ENCODE results near the gene TRAF3IP1. TPM values are rescaled to one million over a fixed set of nuclear protein-coding genes. Genes with fewer than 3 reads are reported as not detected.

The TRAF3IP1 gene
- total RNA-seq, 1 donor from 2014 or later, result 19.3 TPM

GRCh38 chr2:238378230-238379095 lies 58.1 kb downstream of the TRAF3IP1 start:
- no peak for DNase-seq (ENCODE audit: low read depth, low spot score)
- TF ChIP-seq CTCF (conservative IDR thresholded peaks at IDR 0.05), result no peak
- peaks cover 24% of the 10 kb centered on the region for H3K36me3 Mint-ChIP-seq (ENCODE audit: low read depth)
- no peak overlapping the region for H3K27ac Mint-ChIP-seq (ENCODE audit: unreplicated experiment)
- H3K27me3 Mint-ChIP-seq (ENCODE audit: low read depth), result no peaks in the 10 kb centered on the region
- H3K4me3 Mint-ChIP-seq, result no peak overlapping the region
- peaks cover 6% of the 10 kb centered on the region for H3K9me3 Mint-ChIP-seq
- peaks cover 24% of the 10 kb centered on the region for H3K4me1 Mint-ChIP-seq

- Mint-ChIP-seq H3K9me3 (peaks cover 8% of the 10 kb centered on the region), H3K36me3 (ENCODE audit: low read depth) (peaks cover 24% of the 10 kb centered on the region), H3K4me3 (no peak overlapping the region), H3K27ac (ENCODE audit: unreplicated experiment) (no peak overlapping the region), H3K27me3 (ENCODE audit: low read depth) (no peaks in the 10 kb centered on the region), H3K4me1 (peaks cover 24% of the 10 kb centered on the region)
- TF ChIP-seq CTCF (conservative IDR thresholded peaks at IDR 0.05), result no peak
- no peak for DNase-seq (ENCODE audit: low read depth, low spot score)
Measured at GRCh38 chr2:238379096-238379810, 58.9 kb downstream of the TRAF3IP1 start.

GRCh38 chr2:238380336-238380735 lies 60.0 kb downstream of the TRAF3IP1 start:
- Mint-ChIP-seq H3K27me3 (ENCODE audit: low read depth) (no peaks in the 10 kb centered on the region), H3K4me1 (peaks cover 24% of the 10 kb centered on the region), H3K36me3 (ENCODE audit: low read depth) (peaks cover 24% of the 10 kb centered on the region), H3K9me3 (peaks cover 8% of the 10 kb centered on the region), H3K4me3 (no peak overlapping the region), H3K27ac (ENCODE audit: unreplicated experiment) (no peak overlapping the region)
- DNase-seq (ENCODE audit: low read depth, low spot score), result no peak
- TF ChIP-seq CTCF (conservative IDR thresholded peaks at IDR 0.05), result no peak

GRCh38 chr2:238380785-238381184 lies 60.5 kb downstream of the TRAF3IP1 start:
- Mint-ChIP-seq H3K4me1 (peaks cover 24% of the 10 kb centered on the region), H3K27ac (ENCODE audit: unreplicated experiment) (no peak overlapping the region), H3K27me3 (ENCODE audit: low read depth) (no peaks in the 10 kb centered on the region), H3K36me3 (ENCODE audit: low read depth) (peaks cover 24% of the 10 kb centered on the region), H3K9me3 (peaks cover 8% of the 10 kb centered on the region), H3K4me3 (no peak overlapping the region)
- DNase-seq (ENCODE audit: low read depth, low spot score), result no peak
- TF ChIP-seq CTCF (conservative IDR thresholded peaks at IDR 0.05), result no peak

GRCh38 chr2:238381341-238382115 lies 61.2 kb downstream of the TRAF3IP1 start:
- Mint-ChIP-seq H3K9me3 (peaks cover 8% of the 10 kb centered on the region), H3K4me3 (no peak overlapping the region), H3K27me3 (ENCODE audit: low read depth) (no peaks in the 10 kb centered on the region), H3K4me1 (peaks cover 24% of the 10 kb centered on the region), H3K36me3 (ENCODE audit: low read depth) (peaks cover 24% of the 10 kb centered on the region), H3K27ac (ENCODE audit: unreplicated experiment) (no peak overlapping the region)
- DNase-seq (ENCODE audit: low read depth, low spot score), result no peak
- TF ChIP-seq CTCF (conservative IDR thresholded peaks at IDR 0.05), result no peak
